GM12878 (cell line): ENCODE measurements around the gene SP2. TPM values are rescaled to one million over a fixed set of nuclear protein-coding genes. Genes with fewer than 3 reads are reported as not detected.

Experiments used
- CREB1 ChIP-seq: IDR thresholded peaks from 2 replicates; pipeline ENCODE4 v1.6.1; 2012; ENCODE audit warnings: low read depth, mild to moderate bottlenecking, inconsistent platforms
- EZH2 ChIP-seq: IDR thresholded peaks from 2 replicates; pipeline ENCODE4 v1.6.1; 2012; ENCODE audit warnings: low read depth, mild to moderate bottlenecking, control low read depth, inconsistent platforms, low read length, borderline replicate concordance; ENCODE audit not compliant: control insufficient read depth
- KDM1A ChIP-seq: fragments of 200-600 bp; sonication (generic); IDR thresholded peaks from 2 replicates; pipeline ENCODE4 v1.6.1; 2016; ENCODE audit warnings: borderline replicate concordance
- NBN ChIP-seq: fragments of 450-650 bp; IDR thresholded peaks from 2 replicates; pipeline ENCODE4 v1.6.1; 2016
- NR2C2 ChIP-seq: IDR thresholded peaks from 2 replicates; pipeline ENCODE4 v1.6.1; 2011; ENCODE audit warnings: borderline replicate concordance, low read depth; ENCODE audit not compliant: control insufficient read depth, insufficient read length
- PAX8 ChIP-seq: fragments of 450-650 bp; IDR thresholded peaks from 2 replicates; pipeline ENCODE4 v1.6.1; 2017; ENCODE audit warnings: mild to moderate bottlenecking, moderate library complexity
- RAD21 ChIP-seq: IDR thresholded peaks from 2 replicates; pipeline ENCODE4 v1.6.1; 2011; ENCODE audit warnings: mild to moderate bottlenecking, low read depth, low read length, moderate library complexity; ENCODE audit not compliant: insufficient read depth
- SMAD1 ChIP-seq: fragments of 450-650 bp; IDR thresholded peaks from 2 replicates; pipeline ENCODE4 v1.6.1; 2018; ENCODE audit warnings: mild to moderate bottlenecking, low read depth; ENCODE audit not compliant: partially characterized antibody
- SMAD5 ChIP-seq: IDR thresholded peaks from 2 replicates; pipeline ENCODE4 v1.6.1; 2016; ENCODE audit warnings: antibody characterized with exemption, low read depth
- STAT3 ChIP-seq: IDR thresholded peaks from 2 replicates; pipeline ENCODE4 v1.6.1; 2011; ENCODE audit warnings: low read depth, low read length, improper control_type of control experiment
- WRNIP1 ChIP-seq: IDR thresholded peaks from 2 replicates; pipeline ENCODE4 v1.6.1; 2011; ENCODE audit warnings: low read depth, low read length, improper control_type of control experiment, borderline replicate concordance
- polyA plus RNA-seq, 11 experiments: library from polyadenylated mRNA; depleted of rRNA in 4 of 11; unstranded in 6 of 11; stranded (reverse) in 5 of 11; fragments of >200 nt; fragmentation: Nextera tagmentation in 4 of 11; fragmentation: Illumina TruSeq in 1 of 11; extraction: Ambion mirVana in 4 of 11; extraction: Trizol in 1 of 11; gene quantifications; 1 replicate in 1 of 11; 2 replicates in 10 of 11; pipeline versions ENCODE4 v1.2.1 to v1.2.3, GENCODE V29; 2011 to 2016; ENCODE audit warnings: inconsistent platforms in 2 of 11, missing spikeins in 2 of 11, low read depth in 1 of 11
- total RNA-seq, 4 experiments: library from RNA; depleted of rRNA in 3 of 4; stranded (reverse); fragments of >200 nt in 3 of 4; fragmentation: Illumina TruSeq in 1 of 4; extraction: Trizol in 1 of 4; gene quantifications; 2 replicates each; pipeline versions ENCODE4 v1.2.1 to v1.2.3, GENCODE V29; 2013 to 2021
- TF ChIP-seq, protein P1 (sequence below): fragments of 450-650 bp; IDR thresholded peaks from 2 replicates; pipeline ENCODE4 v1.6.1; 2017; ENCODE audit warnings: mild to moderate bottlenecking, moderate library complexity
- TF ChIP-seq, protein P2 (sequence below): fragments of 450-650 bp; IDR thresholded peaks from 2 replicates; pipeline ENCODE4 v1.6.1; 2017; ENCODE audit warnings: mild to moderate bottlenecking, low read depth, inconsistent platforms; ENCODE audit not compliant: poor library complexity, severe bottlenecking
- TF ChIP-seq, protein P3 (sequence below): IDR thresholded peaks from 2 replicates; pipeline ENCODE4 v1.6.1; 2012; ENCODE audit warnings: low read depth, low read length, improper control_type of control experiment
- TF ChIP-seq, protein P4 (sequence below): IDR thresholded peaks from 2 replicates; pipeline ENCODE4 v1.6.1; 2012; ENCODE audit warnings: improper control_type of control experiment, low read depth, low read length; ENCODE audit not compliant: insufficient replicate concordance

Gene SP2
- total and polyA plus RNA-seq, 10 of the 15 experiments (the other 5 are each of a cell fraction or from before 2014, with no cell fraction given), result 1.2 to 19.1 (median 4.8) TPM

DNA sequence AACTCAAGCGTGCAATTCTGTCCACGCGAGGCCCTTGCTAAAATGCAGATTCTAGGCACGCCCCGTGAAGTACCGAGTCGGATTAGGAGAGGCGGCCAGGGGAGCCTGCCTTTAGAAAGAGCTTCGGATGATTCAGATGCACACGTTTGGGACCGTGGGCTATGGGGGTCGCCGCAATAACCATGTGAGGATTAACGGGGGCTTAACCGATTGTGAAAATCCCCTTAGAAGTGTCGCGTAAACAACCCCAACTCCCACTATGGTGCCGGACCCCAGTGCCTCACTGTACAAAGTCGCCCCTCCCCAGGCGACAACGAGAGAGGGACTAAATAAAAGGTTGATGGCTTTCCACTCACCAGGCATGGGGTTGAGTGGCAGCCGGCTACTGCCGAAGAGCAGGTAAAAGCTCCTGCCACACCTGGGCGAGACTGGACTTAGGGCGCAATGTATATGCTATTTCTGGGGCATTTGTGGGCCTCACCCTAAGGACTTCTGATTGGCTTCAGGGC, 635 bp upstream of the SP2 start (continued):
- TF ChIP-seq, protein P1, sequence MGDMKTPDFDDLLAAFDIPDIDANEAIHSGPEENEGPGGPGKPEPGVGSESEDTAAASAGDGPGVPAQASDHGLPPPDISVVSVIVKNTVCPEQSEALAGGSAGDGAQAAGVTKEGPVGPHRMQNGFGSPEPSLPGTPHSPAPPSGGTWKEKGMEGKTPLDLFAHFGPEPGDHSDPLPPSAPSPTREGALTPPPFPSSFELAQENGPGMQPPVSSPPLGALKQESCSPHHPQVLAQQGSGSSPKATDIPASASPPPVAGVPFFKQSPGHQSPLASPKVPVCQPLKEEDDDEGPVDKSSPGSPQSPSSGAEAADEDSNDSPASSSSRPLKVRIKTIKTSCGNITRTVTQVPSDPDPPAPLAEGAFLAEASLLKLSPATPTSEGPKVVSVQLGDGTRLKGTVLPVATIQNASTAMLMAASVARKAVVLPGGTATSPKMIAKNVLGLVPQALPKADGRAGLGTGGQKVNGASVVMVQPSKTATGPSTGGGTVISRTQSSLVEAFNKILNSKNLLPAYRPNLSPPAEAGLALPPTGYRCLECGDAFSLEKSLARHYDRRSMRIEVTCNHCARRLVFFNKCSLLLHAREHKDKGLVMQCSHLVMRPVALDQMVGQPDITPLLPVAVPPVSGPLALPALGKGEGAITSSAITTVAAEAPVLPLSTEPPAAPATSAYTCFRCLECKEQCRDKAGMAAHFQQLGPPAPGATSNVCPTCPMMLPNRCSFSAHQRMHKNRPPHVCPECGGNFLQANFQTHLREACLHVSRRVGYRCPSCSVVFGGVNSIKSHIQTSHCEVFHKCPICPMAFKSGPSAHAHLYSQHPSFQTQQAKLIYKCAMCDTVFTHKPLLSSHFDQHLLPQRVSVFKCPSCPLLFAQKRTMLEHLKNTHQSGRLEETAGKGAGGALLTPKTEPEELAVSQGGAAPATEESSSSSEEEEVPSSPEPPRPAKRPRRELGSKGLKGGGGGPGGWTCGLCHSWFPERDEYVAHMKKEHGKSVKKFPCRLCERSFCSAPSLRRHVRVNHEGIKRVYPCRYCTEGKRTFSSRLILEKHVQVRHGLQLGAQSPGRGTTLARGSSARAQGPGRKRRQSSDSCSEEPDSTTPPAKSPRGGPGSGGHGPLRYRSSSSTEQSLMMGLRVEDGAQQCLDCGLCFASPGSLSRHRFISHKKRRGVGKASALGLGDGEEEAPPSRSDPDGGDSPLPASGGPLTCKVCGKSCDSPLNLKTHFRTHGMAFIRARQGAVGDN, result peak; percentile 51; the same call in 1 of the 2 replicates
- TF ChIP-seq STAT3 (no peak), RAD21 (no peak), CREB1 (no peak), SMAD1 (peak; percentile 78), KDM1A (no peak), WRNIP1 (no peak), SMAD5 (peak; percentile 94), NR2C2 (no peak), NBN (peak; percentile 53; the same call in 1 of the 2 replicates), PAX8 (no peak), EZH2 (no peak)
- TF ChIP-seq, protein P2, sequence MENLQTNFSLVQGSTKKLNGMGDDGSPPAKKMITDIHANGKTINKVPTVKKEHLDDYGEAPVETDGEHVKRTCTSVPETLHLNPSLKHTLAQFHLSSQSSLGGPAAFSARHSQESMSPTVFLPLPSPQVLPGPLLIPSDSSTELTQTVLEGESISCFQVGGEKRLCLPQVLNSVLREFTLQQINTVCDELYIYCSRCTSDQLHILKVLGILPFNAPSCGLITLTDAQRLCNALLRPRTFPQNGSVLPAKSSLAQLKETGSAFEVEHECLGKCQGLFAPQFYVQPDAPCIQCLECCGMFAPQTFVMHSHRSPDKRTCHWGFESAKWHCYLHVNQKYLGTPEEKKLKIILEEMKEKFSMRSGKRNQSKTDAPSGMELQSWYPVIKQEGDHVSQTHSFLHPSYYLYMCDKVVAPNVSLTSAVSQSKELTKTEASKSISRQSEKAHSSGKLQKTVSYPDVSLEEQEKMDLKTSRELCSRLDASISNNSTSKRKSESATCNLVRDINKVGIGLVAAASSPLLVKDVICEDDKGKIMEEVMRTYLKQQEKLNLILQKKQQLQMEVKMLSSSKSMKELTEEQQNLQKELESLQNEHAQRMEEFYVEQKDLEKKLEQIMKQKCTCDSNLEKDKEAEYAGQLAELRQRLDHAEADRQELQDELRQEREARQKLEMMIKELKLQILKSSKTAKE, result no peak
- TF ChIP-seq, protein P3, sequence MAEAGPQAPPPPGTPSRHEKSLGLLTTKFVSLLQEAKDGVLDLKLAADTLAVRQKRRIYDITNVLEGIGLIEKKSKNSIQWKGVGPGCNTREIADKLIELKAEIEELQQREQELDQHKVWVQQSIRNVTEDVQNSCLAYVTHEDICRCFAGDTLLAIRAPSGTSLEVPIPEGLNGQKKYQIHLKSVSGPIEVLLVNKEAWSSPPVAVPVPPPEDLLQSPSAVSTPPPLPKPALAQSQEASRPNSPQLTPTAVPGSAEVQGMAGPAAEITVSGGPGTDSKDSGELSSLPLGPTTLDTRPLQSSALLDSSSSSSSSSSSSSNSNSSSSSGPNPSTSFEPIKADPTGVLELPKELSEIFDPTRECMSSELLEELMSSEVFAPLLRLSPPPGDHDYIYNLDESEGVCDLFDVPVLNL, result no peak
- TF ChIP-seq, protein P4, sequence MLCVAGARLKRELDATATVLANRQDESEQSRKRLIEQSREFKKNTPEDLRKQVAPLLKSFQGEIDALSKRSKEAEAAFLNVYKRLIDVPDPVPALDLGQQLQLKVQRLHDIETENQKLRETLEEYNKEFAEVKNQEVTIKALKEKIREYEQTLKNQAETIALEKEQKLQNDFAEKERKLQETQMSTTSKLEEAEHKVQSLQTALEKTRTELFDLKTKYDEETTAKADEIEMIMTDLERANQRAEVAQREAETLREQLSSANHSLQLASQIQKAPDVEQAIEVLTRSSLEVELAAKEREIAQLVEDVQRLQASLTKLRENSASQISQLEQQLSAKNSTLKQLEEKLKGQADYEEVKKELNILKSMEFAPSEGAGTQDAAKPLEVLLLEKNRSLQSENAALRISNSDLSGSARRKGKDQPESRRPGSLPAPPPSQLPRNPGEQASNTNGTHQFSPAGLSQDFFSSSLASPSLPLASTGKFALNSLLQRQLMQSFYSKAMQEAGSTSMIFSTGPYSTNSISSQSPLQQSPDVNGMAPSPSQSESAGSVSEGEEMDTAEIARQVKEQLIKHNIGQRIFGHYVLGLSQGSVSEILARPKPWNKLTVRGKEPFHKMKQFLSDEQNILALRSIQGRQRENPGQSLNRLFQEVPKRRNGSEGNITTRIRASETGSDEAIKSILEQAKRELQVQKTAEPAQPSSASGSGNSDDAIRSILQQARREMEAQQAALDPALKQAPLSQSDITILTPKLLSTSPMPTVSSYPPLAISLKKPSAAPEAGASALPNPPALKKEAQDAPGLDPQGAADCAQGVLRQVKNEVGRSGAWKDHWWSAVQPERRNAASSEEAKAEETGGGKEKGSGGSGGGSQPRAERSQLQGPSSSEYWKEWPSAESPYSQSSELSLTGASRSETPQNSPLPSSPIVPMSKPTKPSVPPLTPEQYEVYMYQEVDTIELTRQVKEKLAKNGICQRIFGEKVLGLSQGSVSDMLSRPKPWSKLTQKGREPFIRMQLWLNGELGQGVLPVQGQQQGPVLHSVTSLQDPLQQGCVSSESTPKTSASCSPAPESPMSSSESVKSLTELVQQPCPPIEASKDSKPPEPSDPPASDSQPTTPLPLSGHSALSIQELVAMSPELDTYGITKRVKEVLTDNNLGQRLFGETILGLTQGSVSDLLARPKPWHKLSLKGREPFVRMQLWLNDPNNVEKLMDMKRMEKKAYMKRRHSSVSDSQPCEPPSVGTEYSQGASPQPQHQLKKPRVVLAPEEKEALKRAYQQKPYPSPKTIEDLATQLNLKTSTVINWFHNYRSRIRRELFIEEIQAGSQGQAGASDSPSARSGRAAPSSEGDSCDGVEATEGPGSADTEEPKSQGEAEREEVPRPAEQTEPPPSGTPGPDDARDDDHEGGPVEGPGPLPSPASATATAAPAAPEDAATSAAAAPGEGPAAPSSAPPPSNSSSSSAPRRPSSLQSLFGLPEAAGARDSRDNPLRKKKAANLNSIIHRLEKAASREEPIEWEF, result no peak
